Uterus (tissue), 2 donors: Measurements from ENCODE around the gene UGT1A8.

Experiments
- CTCF ChIP-seq, 4 experiments: fragments of 200-600 bp in 2 of 4; fragments of 450-650 bp in 2 of 4; sonication (generic) in 2 of 4; IDR thresholded peaks; one replicate each; pipeline ENCODE4 v1.5.1; 2016 to 2019; ENCODE audit warnings: antibody characterized with exemption in 4 of 4, mild to moderate bottlenecking in 2 of 4, moderate library complexity in 1 of 4
- POLR2A ChIP-seq, 2 donors: fragments of 450-650 bp; IDR thresholded peaks; one replicate each; pipeline ENCODE4 v1.6.1; 2016; ENCODE audit warnings: antibody characterized with exemption in 2 of 2, mild to moderate bottlenecking in 1 of 2, moderate library complexity in 1 of 2

DNA sequence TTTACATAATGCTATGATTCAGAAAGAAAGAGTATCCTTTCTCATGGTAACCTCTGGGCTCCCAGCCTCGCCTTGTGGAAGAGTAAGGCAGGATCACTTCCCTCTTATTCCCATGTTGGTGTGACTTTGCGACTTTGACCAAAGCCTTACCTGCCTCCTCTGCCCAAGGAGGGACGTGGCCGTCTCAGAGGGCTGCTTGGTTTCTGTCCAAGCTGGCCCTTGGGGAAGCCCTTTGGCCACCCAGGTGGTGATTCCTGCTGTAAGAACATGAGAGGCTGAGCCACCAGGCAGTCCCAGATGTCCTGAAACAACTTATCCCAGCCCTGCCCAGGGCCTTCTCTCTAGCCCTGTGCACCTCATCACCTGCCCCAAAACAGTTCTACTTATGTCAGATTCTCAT lies 81.3 kb downstream of the UGT1A8 start:
- no peak for TF ChIP-seq CTCF (IDR thresholded peaks at IDR 0.05)
- TF ChIP-seq POLR2A (IDR thresholded peaks at IDR 0.05): no peak
